ENCODE measurements around the gene KCNQ1. TPM values are rescaled to one million over a fixed set of nuclear protein-coding genes. Genes with fewer than 3 reads are reported as not detected.
A peak's percentile ranks its signal among the peaks of the same experiment; 100 is the strongest.

KCNQ1 gene
- total RNA-seq, 4 donors from 2014 or later: 2.6 to 12.7 (median 4.9) TPM

- H3K27me3 ChIP-seq: peaks cover 64% of the 10 kb centered on the region
- no peak for TF ChIP-seq EP300 (IDR thresholded peaks at IDR 0.05)
- WGBS, 2 donors (ENCODE audit: low coverage in 1 of 2): 63 to 67% methylated on average over 5 to 10 of the region's 14 CpGs
- no peak for ATAC-seq
- H3K4me3 ChIP-seq: no peak overlapping the region
- peak overlapping the region in 1 of 4 donors; percentile 28 for H3K27ac ChIP-seq
- no peaks in the 10 kb centered on the region for H3K36me3 ChIP-seq
- peaks cover 0 to 25% (median 0%) of the 10 kb centered on the region in 3 donors for H3K9me3 ChIP-seq
- no peaks in the 10 kb centered on the region for H3K4me1 ChIP-seq
Measured at GRCh38 chr11:2481253-2481652, 36.4 kb downstream of the KCNQ1 start.

- Histone ChIP-seq H3K27me3 (peaks cover 71% of the 10 kb centered on the region), H3K36me3 (no peaks in the 10 kb centered on the region), H3K27ac (no peak overlapping the region), H3K4me1 (no peaks in the 10 kb centered on the region), H3K9me3 (peaks cover 0 to 33% (median 0%) of the 10 kb centered on the region in 3 donors), H3K4me3 (no peak overlapping the region)
- TF ChIP-seq EP300 (IDR thresholded peaks at IDR 0.05): no peak
- TF ChIP-seq, protein P1, sequence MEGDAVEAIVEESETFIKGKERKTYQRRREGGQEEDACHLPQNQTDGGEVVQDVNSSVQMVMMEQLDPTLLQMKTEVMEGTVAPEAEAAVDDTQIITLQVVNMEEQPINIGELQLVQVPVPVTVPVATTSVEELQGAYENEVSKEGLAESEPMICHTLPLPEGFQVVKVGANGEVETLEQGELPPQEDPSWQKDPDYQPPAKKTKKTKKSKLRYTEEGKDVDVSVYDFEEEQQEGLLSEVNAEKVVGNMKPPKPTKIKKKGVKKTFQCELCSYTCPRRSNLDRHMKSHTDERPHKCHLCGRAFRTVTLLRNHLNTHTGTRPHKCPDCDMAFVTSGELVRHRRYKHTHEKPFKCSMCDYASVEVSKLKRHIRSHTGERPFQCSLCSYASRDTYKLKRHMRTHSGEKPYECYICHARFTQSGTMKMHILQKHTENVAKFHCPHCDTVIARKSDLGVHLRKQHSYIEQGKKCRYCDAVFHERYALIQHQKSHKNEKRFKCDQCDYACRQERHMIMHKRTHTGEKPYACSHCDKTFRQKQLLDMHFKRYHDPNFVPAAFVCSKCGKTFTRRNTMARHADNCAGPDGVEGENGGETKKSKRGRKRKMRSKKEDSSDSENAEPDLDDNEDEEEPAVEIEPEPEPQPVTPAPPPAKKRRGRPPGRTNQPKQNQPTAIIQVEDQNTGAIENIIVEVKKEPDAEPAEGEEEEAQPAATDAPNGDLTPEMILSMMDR (IDR thresholded peaks at IDR 0.05): no peak
- no peak for ATAC-seq
- 31 to 48% methylated on average over 3 of the region's 3 CpGs for WGBS, 2 donors (ENCODE audit: low coverage in 1 of 2)
Measured at GRCh38 chr11:2482204-2482603, 37.4 kb downstream of the KCNQ1 start.

DNA sequence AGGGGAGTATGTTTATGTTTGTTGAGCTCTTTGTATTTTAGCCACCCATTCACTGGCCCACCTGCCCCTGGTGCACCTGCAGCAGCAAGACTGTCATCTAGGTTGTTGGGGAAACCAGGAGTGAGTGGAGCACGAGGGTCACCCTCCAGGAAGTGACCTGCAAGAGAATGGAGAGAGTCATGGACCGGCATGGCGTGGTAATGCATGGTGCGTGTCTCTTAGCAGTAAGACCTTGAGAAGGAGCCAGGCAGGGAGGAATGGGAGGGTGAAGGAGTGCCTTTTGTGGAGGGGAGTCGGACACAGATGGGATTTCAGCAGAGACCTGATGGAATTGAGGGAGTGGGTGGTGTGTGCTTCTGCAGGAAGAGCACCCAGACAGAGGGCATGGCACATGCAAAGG is 37.9 kb downstream of the KCNQ1 start:
- peaks cover 68% of the 10 kb centered on the region for H3K27me3 ChIP-seq

GRCh38 chr11:2483426-2483825 is 38.6 kb downstream of the KCNQ1 start:
- Histone ChIP-seq H3K4me1 (no peaks in the 10 kb centered on the region), H3K9me3 (peaks cover 0 to 46% (median 2%) of the 10 kb centered on the region in 3 donors), H3K36me3 (no peaks in the 10 kb centered on the region), H3K4me3 (no peak overlapping the region), H3K27ac (no peak overlapping the region), H3K27me3 (peaks cover 66% of the 10 kb centered on the region)
- TF ChIP-seq POLR2AphosphoS5 (IDR thresholded peaks at IDR 0.05) (no peak), POLR2A (IDR thresholded peaks at IDR 0.05) (no peak), EP300 (IDR thresholded peaks at IDR 0.05) (no peak)
- TF ChIP-seq, protein P1 (IDR thresholded peaks at IDR 0.05): no peak
- WGBS, 2 donors (ENCODE audit: low coverage in 1 of 2): 0 to 54% methylated on average over 1 to 14 of the region's 14 CpGs
- no peak for ATAC-seq

More for the DNA sequence above, 37.9 kb downstream of the KCNQ1 start:
- no peaks in the 10 kb centered on the region for H3K4me1 ChIP-seq
- WGBS, 2 donors (ENCODE audit: low coverage in 1 of 2): 45 to 61% methylated on average over 2 to 5 of the region's 5 CpGs
- no peak overlapping the region for H3K27ac ChIP-seq
- no peak for TF ChIP-seq EP300 (IDR thresholded peaks at IDR 0.05)
- TF ChIP-seq, protein P1 (IDR thresholded peaks at IDR 0.05): no peak
- no peak for TF ChIP-seq POLR2A (IDR thresholded peaks at IDR 0.05)
- TF ChIP-seq POLR2AphosphoS5 (IDR thresholded peaks at IDR 0.05): no peak
- no peak overlapping the region for H3K4me3 ChIP-seq
- no peaks in the 10 kb centered on the region for H3K36me3 ChIP-seq
- H3K9me3 ChIP-seq: peaks cover 0 to 39% (median 0%) of the 10 kb centered on the region in 3 donors
- no peak for ATAC-seq

GRCh38 chr11:2484576-2485125 is 39.8 kb downstream of the KCNQ1 start:
- peaks cover 0 to 49% (median 2%) of the 10 kb centered on the region in 3 donors for H3K9me3 ChIP-seq
- ATAC-seq: no peak
- H3K4me3 ChIP-seq: no peak overlapping the region
- H3K36me3 ChIP-seq: no peaks in the 10 kb centered on the region
- no peak for TF ChIP-seq POLR2AphosphoS5 (IDR thresholded peaks at IDR 0.05)
- H3K27ac ChIP-seq: no peak overlapping the region
- no peaks in the 10 kb centered on the region for H3K4me1 ChIP-seq
- peaks cover 63% of the 10 kb centered on the region for H3K27me3 ChIP-seq
- WGBS, 2 donors (ENCODE audit: low coverage in 1 of 2): 82 to 96% methylated on average over 13 to 15 of the region's 16 CpGs

DNA sequence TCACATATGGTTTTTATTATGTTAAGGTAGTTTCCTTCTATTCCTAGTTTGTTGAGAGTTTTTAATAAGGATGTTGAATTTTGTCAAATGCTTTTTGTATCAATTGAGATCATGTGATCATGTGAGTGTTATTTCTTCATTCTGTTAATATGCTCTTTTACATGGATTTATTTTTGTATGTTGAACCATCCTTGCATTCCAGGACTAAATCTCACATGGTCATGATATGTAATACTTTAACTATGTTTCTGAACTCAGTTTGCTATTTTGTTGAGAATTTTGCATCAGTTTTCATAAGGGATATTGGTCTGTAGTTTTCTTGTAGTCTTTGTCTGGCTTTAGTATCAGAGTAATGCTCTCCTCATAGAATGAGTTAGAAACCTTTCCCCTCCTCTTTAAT is 43.2 kb downstream of the KCNQ1 start:
- H3K27ac ChIP-seq: no peak overlapping the region
- no peaks in the 10 kb centered on the region for H3K4me1 ChIP-seq
- H3K9me3 ChIP-seq: peaks cover 0 to 60% (median 2%) of the 10 kb centered on the region in 3 donors
- H3K27me3 ChIP-seq: peaks cover 58% of the 10 kb centered on the region
- H3K4me3 ChIP-seq: no peak overlapping the region
- TF ChIP-seq, protein P1 (IDR thresholded peaks at IDR 0.05): no peak
- TF ChIP-seq POLR2AphosphoS5 (IDR thresholded peaks at IDR 0.05) (no peak), POLR2A (IDR thresholded peaks at IDR 0.05) (no peak), EP300 (IDR thresholded peaks at IDR 0.05) (no peak)
- ATAC-seq: no peak
- H3K36me3 ChIP-seq: no peaks in the 10 kb centered on the region

All from gastroesophageal sphincter (tissue), 4 donors.